ENCODE results near the gene TBX10. TPM values are rescaled to one million over a fixed set of nuclear protein-coding genes. Genes with fewer than 3 reads are reported as not detected.
"Not testable (repeated sequence)": the region's sequence is repeated elsewhere in the genome, so short reads cannot be mapped to it uniquely, and the experiment has no call there.

TBX10 gene
- total RNA-seq, 2 donors from 2014 or later: not detected

DNA sequence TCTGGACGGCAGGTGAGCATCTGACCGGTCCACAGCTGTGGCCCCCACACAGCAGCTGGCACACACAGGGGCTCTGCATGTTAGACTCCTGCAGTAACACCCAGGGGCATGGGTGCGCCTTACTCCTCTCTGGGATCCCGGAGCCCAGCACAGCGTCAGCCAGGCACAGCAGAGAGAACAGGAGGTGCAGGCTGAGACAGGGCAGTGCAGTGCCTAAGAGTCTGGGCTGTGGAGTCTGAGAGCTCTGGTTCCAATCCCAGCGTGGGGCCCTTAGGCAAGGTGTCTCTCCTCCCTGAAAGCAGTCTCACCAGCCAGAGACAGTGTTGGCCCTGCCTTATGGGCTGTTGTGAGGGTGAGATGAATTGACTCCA, 12.1 kb downstream of the TBX10 start:
- H3K27me3 ChIP-seq (ENCODE audit: control insufficient read depth, insufficient read depth, low read length, poor library complexity, severe bottlenecking): no peaks in the 10 kb centered on the region
- peak overlapping the region; percentile 1 for H3K27ac ChIP-seq (ENCODE audit: low read depth, low read length)
- Mint-ChIP-seq H3K27ac (peak overlapping the region; percentile 79), H3K27me3 (ENCODE audit: insufficient read depth) (no peaks in the 10 kb centered on the region), H3K9me3 (no peaks in the 10 kb centered on the region), H3K36me3 (ENCODE audit: low read depth) (peaks cover 15% of the 10 kb centered on the region), H3K4me3 (no peak overlapping the region), H3K4me1 (peaks cover 14% of the 10 kb centered on the region)
- TF ChIP-seq CTCF (conservative IDR thresholded peaks at IDR 0.05): no peak
- no peak for DNase-seq
- H3K4me1 ChIP-seq (ENCODE audit: control insufficient read depth, insufficient read depth, low read length): peaks cover 8% of the 10 kb centered on the region
- H3K4me3 ChIP-seq (ENCODE audit: low read length): no peak overlapping the region
- H3K9me3 ChIP-seq (ENCODE audit: control insufficient read depth, low read length): no peaks in the 10 kb centered on the region
- WGBS, 2 experiments (ENCODE audit: insufficient coverage in 1 of 2, insufficient read length in 1 of 2): 90 to 91% methylated on average over 2 to 6 of the region's 6 CpGs
- peak overlapping the region; percentile 2 for H3K9ac ChIP-seq (ENCODE audit: extremely low read depth, low read length, poor library complexity, severe bottlenecking)
- H3K36me3 ChIP-seq (ENCODE audit: control insufficient read depth, insufficient read depth, low read length): no peaks in the 10 kb centered on the region

DNA sequence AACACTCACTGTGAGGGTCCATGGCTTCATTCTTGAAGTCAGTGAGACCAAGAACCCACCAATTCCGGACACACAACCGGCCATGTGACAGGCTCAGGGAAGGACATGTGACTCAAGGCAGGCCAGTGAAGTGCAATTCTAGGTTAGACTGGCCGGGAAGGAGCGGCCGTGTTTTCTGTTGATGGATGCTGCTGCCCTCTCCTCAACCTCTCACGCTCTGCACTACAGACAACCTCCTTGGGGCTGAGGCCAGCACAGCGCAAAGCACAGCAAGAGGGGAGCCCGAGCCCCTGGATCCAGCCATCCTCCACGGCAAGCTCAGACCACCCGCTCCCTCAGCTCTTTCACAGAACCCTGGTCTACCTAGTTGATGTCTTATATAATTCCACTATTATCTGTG, 12.6 kb downstream of the TBX10 start:
- TF ChIP-seq CTCF (conservative IDR thresholded peaks at IDR 0.05): no peak
- WGBS, 2 experiments (ENCODE audit: insufficient coverage in 1 of 2, insufficient read length in 1 of 2): 86 to 92% methylated on average over 4 to 10 of the region's 10 CpGs
- no peak overlapping the region for H3K4me3 ChIP-seq (ENCODE audit: low read length)
- no peak overlapping the region for H3K4me3 Mint-ChIP-seq
- H3K27ac ChIP-seq (ENCODE audit: low read depth, low read length): peak overlapping the region; percentile 1
- H3K27me3 Mint-ChIP-seq (ENCODE audit: insufficient read depth): no peaks in the 10 kb centered on the region
- peak overlapping the region; percentile 2 for H3K9ac ChIP-seq (ENCODE audit: extremely low read depth, low read length, poor library complexity, severe bottlenecking)
- peaks cover 8% of the 10 kb centered on the region for H3K4me1 ChIP-seq (ENCODE audit: control insufficient read depth, insufficient read depth, low read length)
- H3K36me3 ChIP-seq (ENCODE audit: control insufficient read depth, insufficient read depth, low read length): no peaks in the 10 kb centered on the region
- H3K27ac Mint-ChIP-seq: peak overlapping the region; percentile 77
- peaks cover 17% of the 10 kb centered on the region for H3K4me1 Mint-ChIP-seq
- DNase-seq: peak; percentile 84
- H3K9me3 Mint-ChIP-seq: no peaks in the 10 kb centered on the region
- no peaks in the 10 kb centered on the region for H3K9me3 ChIP-seq (ENCODE audit: control insufficient read depth, low read length)
- no peaks in the 10 kb centered on the region for H3K27me3 ChIP-seq (ENCODE audit: control insufficient read depth, insufficient read depth, low read length, poor library complexity, severe bottlenecking)
- H3K36me3 Mint-ChIP-seq (ENCODE audit: low read depth): peaks cover 15% of the 10 kb centered on the region

DNA sequence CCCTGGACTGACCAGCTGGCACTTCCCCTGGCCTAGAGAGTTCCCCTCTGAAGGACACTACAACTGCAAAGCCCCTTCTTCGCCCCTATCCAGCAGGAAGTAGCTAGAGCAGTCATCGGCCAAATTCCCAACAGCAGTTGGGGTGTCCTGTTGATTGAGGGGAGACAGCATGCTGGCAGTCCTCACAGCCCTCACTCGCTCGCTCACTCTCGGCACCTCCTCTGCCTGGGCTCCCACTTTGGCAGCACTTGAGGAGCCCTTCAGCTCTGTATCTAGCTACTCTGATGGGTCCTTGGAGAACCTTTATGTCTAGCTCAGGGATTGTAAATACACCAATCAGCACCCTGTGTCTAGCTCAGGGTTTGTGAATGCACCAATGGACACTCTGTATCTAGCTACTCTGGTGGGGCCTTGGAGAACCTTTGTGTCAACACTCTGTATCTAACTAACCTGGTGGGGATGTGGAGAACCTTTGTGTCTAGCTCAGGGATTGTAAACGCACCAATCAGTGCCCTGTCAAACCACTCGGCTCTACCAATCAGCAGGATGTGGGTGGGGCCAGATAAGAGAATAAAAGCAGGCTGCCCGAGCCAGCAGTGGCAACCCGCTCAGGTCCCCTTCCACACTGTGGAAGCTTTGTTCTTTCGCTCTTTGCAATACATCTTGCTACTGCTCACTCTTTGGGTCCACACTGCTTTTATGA, 13.3 kb downstream of the TBX10 start:
- not testable (repeated sequence) for H3K27me3 ChIP-seq (ENCODE audit: control insufficient read depth, insufficient read depth, low read length, poor library complexity, severe bottlenecking); H3K9me3 ChIP-seq (ENCODE audit: control insufficient read depth, low read length); H3K9me3 Mint-ChIP-seq; H3K9ac ChIP-seq (ENCODE audit: extremely low read depth, low read length, poor library complexity, severe bottlenecking); H3K4me3 ChIP-seq (ENCODE audit: low read length); H3K4me3 Mint-ChIP-seq; H3K27ac ChIP-seq (ENCODE audit: low read depth, low read length); H3K36me3 ChIP-seq (ENCODE audit: control insufficient read depth, insufficient read depth, low read length); H3K27me3 Mint-ChIP-seq (ENCODE audit: insufficient read depth); H3K4me1 ChIP-seq (ENCODE audit: control insufficient read depth, insufficient read depth, low read length)
- H3K4me1 Mint-ChIP-seq: peaks cover 22% of the 10 kb centered on the region
- peak; percentile 85 for DNase-seq
- peaks cover 15% of the 10 kb centered on the region for H3K36me3 Mint-ChIP-seq (ENCODE audit: low read depth)
- H3K27ac Mint-ChIP-seq: peak overlapping the region; percentile 77
- 77% methylated on average over 10 of the region's 10 CpGs; no CpG with 5 or more reads in 1 of the 2 experiments for WGBS, 2 experiments (ENCODE audit: insufficient coverage in 1 of 2, insufficient read length in 1 of 2)

DNA sequence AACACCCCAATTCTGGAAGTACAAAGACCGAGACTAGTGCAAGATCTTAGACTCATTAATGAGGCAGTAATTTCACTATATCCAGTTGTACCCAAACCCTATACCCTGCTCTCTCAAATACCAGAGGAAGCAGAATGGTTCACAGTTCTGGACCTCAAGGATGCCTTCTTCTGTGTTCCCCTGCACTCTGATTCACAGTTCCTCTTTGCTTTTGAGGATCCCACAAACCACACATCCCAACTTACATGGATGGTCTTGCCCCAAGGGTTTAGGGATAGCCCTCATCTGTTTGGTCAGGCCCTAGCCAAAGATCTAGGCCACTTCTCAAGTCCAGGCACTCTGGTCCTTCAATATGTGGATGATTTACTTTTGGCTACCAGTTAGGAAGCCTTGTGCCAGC, 15.8 kb downstream of the TBX10 start:
- Mint-ChIP-seq H3K36me3 (ENCODE audit: low read depth) (peaks cover 19% of the 10 kb centered on the region), H3K4me1 (peaks cover 22% of the 10 kb centered on the region)
- H3K4me3 ChIP-seq (ENCODE audit: low read length); H3K27me3 Mint-ChIP-seq (ENCODE audit: insufficient read depth); H3K9ac ChIP-seq (ENCODE audit: extremely low read depth, low read length, poor library complexity, severe bottlenecking); H3K27me3 ChIP-seq (ENCODE audit: control insufficient read depth, insufficient read depth, low read length, poor library complexity, severe bottlenecking); H3K9me3 Mint-ChIP-seq; H3K4me3 Mint-ChIP-seq; H3K36me3 ChIP-seq (ENCODE audit: control insufficient read depth, insufficient read depth, low read length); H3K27ac Mint-ChIP-seq; H3K4me1 ChIP-seq (ENCODE audit: control insufficient read depth, insufficient read depth, low read length); H3K27ac ChIP-seq (ENCODE audit: low read depth, low read length); H3K9me3 ChIP-seq (ENCODE audit: control insufficient read depth, low read length): not testable (repeated sequence)
- DNase-seq: peak; percentile 53
- 95 to 100% methylated on average over 1 of the region's 1 CpG for WGBS, 2 experiments (ENCODE audit: insufficient coverage in 1 of 2, insufficient read length in 1 of 2)

DNA sequence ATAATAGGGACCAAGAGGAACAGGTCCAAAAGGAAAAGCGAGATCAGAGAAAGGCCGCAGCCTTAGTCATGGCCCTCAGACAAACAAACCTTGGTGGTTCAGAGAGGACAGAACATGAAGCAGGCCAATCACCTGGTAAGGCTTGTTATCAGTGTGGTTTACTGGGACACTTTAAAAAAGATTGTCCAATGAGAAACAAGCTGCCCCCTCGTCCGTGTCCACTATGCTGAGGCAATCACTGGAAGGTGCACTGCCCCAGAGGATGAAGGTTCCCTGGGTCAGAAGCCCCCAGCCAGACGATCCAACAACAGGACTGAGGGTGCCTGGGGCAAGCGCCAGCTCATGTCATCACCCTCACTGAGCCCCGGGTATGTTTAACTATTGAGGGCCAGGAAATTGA, 16.7 kb downstream of the TBX10 start:
- 40 to 77% methylated on average over 1 to 7 of the region's 7 CpGs for WGBS, 2 experiments (ENCODE audit: insufficient coverage in 1 of 2, insufficient read length in 1 of 2)
- H3K36me3 ChIP-seq (ENCODE audit: control insufficient read depth, insufficient read depth, low read length); H3K4me1 ChIP-seq (ENCODE audit: control insufficient read depth, insufficient read depth, low read length); H3K9me3 ChIP-seq (ENCODE audit: control insufficient read depth, low read length); H3K27me3 Mint-ChIP-seq (ENCODE audit: insufficient read depth); H3K27ac ChIP-seq (ENCODE audit: low read depth, low read length); H3K27me3 ChIP-seq (ENCODE audit: control insufficient read depth, insufficient read depth, low read length, poor library complexity, severe bottlenecking); H3K9ac ChIP-seq (ENCODE audit: extremely low read depth, low read length, poor library complexity, severe bottlenecking): not testable (repeated sequence)
- DNase-seq: peak; percentile 54
- peak overlapping the region; percentile 56 for H3K4me3 ChIP-seq (ENCODE audit: low read length)
- H3K4me3 Mint-ChIP-seq: peak overlapping the region; percentile 83
- peak overlapping the region; percentile 58 for H3K27ac Mint-ChIP-seq
- H3K36me3 Mint-ChIP-seq (ENCODE audit: low read depth): peaks cover 19% of the 10 kb centered on the region
- peaks cover 10% of the 10 kb centered on the region for H3K9me3 Mint-ChIP-seq
- peaks cover 24% of the 10 kb centered on the region for H3K4me1 Mint-ChIP-seq

GRCh38 chr11:67621928-67622327, 17.6 kb downstream of the TBX10 start:
- H3K27me3 ChIP-seq (ENCODE audit: control insufficient read depth, insufficient read depth, low read length, poor library complexity, severe bottlenecking); H3K27ac ChIP-seq (ENCODE audit: low read depth, low read length); H3K9me3 ChIP-seq (ENCODE audit: control insufficient read depth, low read length); H3K4me1 ChIP-seq (ENCODE audit: control insufficient read depth, insufficient read depth, low read length); H3K27me3 Mint-ChIP-seq (ENCODE audit: insufficient read depth); H3K36me3 ChIP-seq (ENCODE audit: control insufficient read depth, insufficient read depth, low read length): not testable (repeated sequence)
- H3K4me3 ChIP-seq (ENCODE audit: low read length): peak overlapping the region; percentile 95
- Mint-ChIP-seq H3K9me3 (peaks cover 10% of the 10 kb centered on the region), H3K4me3 (peak overlapping the region; percentile 83), H3K36me3 (ENCODE audit: low read depth) (peaks cover 14% of the 10 kb centered on the region), H3K4me1 (peaks cover 34% of the 10 kb centered on the region), H3K27ac (peak overlapping the region; percentile 92)
- peak; percentile 66 for DNase-seq
- H3K9ac ChIP-seq (ENCODE audit: extremely low read depth, low read length, poor library complexity, severe bottlenecking): peak overlapping the region; percentile 70
- 0% methylated on average over 2 of the region's 3 CpGs; no CpG with 5 or more reads in 1 of the 2 experiments for WGBS, 2 experiments (ENCODE audit: insufficient coverage in 1 of 2, insufficient read length in 1 of 2)

Data from endodermal cell (in vitro differentiated cells).